Measurements from ENCODE around the gene SERTAD2.

The SERTAD2 gene

DNA sequence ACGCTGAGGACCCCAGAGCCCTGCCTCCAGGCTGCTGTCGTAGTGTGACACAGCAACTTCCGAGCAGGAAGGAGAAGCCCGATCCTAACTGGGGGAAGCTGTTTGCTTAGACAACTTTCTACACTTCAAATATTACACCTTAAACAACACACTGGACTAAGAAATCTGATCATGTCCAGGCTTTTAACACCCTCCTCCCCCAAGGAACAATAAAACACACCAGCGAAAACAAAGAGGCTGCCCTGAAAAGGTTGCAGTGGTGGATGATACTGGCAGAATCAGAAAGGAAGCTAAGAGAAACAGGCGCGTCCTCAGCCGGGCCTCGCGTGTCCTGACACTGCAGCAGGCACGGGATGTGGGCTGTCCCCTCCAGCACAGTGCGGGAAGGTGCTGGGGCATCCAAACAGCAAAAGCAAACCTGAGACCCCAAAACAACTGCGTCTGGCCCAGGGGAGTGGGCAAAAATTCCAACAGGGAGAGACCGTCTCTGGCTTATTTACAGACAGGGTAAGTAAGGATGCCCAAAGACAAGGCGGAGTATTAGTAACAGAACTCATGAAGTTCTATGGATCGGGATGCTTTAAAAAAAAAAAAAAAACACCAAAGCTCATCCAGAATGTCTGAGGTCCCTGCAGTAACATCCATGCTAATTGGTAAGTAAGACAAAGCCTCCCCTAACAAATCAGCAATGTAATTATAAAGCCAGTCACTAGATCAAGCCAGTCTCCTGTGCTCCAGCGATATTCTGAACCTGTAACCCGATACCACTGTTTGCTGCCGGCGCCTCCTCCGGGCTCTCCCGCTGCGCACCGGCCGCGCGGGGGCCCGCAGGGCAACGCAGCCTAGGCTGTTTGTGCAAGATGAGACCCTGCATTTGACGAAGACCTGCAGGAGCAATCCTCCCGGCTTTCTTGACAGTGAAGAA is 9.0 kb downstream of the SERTAD2 start:
- DNase-seq, result peak; percentile 78
- H3K4me3 ChIP-seq (ENCODE audit: low read depth, low read length), result peak overlapping the region; percentile 56
- H3K36me3 ChIP-seq (replicated peaks), result no peaks in the 10 kb centered on the region
- peak overlapping the region; percentile 75 for H3K27ac ChIP-seq
- TF ChIP-seq, protein P1, sequence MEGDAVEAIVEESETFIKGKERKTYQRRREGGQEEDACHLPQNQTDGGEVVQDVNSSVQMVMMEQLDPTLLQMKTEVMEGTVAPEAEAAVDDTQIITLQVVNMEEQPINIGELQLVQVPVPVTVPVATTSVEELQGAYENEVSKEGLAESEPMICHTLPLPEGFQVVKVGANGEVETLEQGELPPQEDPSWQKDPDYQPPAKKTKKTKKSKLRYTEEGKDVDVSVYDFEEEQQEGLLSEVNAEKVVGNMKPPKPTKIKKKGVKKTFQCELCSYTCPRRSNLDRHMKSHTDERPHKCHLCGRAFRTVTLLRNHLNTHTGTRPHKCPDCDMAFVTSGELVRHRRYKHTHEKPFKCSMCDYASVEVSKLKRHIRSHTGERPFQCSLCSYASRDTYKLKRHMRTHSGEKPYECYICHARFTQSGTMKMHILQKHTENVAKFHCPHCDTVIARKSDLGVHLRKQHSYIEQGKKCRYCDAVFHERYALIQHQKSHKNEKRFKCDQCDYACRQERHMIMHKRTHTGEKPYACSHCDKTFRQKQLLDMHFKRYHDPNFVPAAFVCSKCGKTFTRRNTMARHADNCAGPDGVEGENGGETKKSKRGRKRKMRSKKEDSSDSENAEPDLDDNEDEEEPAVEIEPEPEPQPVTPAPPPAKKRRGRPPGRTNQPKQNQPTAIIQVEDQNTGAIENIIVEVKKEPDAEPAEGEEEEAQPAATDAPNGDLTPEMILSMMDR (IDR thresholded peaks at IDR 0.05; ENCODE audit: low read depth, low read length, missing control alignments), result peak; percentile 16
- no peaks in the 10 kb centered on the region for H3K27me3 ChIP-seq (replicated peaks)
- in situ Hi-C loops (cut with HindIII; ENCODE audit: low pct_ligation_motif_present, low sequenced_read_pairs), result no loop called here

DNA sequence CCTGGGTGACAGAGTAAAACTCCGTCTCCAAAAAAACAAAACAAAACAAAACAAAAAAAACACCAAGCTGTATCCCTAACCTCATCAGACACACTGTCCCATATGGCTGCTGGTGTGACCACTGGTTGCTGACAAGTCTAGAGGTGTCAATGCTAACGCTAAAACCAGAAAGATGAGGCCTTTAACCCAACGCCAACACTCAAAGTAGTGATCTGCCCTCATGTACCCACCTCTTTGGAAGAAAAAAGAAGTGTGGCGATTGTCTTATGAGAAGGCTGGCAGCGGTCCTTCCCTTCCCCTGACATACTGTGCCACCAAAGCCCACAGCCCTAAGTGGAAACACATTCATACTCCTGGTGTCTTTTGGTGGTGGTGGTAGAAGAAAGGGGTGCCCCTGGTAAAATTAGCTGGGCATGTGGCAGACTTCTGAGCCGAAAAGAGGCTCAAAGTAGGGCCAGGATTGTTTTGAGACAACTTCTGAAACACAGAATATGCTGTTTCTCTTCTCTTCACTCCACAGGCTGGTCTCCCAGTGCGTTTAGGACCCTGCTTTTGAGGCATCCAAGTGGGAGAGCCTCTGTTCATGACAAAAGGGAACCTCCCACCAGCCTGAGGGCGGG is 9.8 kb downstream of the SERTAD2 start:
- Histone ChIP-seq H3K4me3 (ENCODE audit: low read depth, low read length) (no peak overlapping the region), H3K27ac (peak overlapping the region; percentile 75), H3K27me3 (replicated peaks) (no peaks in the 10 kb centered on the region), H3K36me3 (replicated peaks) (no peaks in the 10 kb centered on the region)
- in situ Hi-C loops (cut with HindIII; ENCODE audit: low pct_ligation_motif_present, low sequenced_read_pairs), result no loop called here
- DNase-seq, result no peak
- TF ChIP-seq, protein P1 (IDR thresholded peaks at IDR 0.05; ENCODE audit: low read depth, low read length, missing control alignments), result no peak

DNA sequence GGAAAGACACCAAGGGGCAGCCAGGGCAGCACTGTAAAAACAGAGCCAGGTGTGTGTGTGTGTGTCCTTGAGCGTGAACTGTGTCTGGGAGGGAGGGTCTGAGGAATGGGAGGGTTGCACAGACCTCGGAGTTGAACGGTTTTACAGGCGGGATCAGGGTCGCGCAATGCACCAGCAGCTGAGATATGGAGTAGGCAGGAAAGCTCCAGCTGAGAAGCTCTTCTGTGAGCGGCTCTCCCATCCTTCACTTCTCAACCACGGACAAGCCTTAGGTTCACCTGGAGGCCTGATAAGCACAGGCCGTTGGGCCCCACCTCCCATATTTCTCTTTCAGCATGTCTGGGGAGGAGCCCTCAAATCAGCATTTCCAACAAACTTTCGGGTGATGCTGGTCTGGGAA is 12.1 kb downstream of the SERTAD2 start:
- no peak for DNase-seq
- Histone ChIP-seq H3K36me3 (replicated peaks) (no peaks in the 10 kb centered on the region), H3K27me3 (replicated peaks) (no peaks in the 10 kb centered on the region), H3K4me3 (ENCODE audit: low read depth, low read length) (no peak overlapping the region), H3K27ac (no peak overlapping the region)
- in situ Hi-C loops (cut with HindIII; ENCODE audit: low pct_ligation_motif_present, low sequenced_read_pairs), result no loop called here
- TF ChIP-seq, protein P1 (IDR thresholded peaks at IDR 0.05; ENCODE audit: low read depth, low read length, missing control alignments), result no peak

DNA sequence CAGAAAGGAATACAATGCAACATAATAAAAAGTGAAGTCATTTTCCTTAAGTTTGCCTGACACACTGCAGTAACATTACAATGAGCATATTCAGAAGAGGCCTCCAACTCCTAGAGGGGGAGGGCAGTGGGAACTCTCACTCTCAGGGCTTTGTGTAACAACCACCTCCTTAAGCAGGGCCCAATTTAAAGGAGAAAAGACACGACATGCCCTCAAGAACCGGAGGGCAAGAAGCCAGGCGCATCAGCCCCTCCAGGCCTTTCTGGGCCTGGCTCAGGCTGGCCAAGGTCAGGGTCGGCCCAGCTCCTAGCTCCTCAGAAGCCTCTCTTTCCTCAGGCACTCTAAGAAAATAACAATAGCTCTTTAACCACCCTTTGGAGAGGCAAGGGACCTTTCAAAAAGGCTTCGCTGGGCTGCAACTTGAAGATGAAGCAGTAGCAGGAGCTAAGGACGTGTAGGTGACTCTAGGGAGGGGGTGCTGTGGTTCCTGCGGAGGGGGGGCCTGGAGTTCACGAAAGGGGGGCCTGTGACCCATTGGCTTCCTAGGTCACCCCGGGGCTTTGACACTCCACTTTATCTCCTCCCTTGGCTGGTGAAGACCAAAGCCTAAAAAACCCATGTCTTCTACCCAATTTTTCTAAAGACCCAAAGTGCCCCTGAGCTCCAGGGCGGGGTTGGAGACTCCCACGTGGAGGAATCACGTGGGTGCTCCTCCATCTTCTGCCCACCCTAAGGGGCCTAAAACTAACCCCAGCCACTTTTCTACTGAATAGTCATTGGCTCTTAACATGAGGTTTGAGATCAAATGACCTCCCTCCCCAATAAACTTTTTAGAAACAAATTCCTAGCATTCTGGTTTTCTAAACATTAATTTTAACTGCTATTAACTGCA is 13.3 kb downstream of the SERTAD2 start:
- in situ Hi-C loops (cut with HindIII; ENCODE audit: low pct_ligation_motif_present, low sequenced_read_pairs), result no loop called here

DNA sequence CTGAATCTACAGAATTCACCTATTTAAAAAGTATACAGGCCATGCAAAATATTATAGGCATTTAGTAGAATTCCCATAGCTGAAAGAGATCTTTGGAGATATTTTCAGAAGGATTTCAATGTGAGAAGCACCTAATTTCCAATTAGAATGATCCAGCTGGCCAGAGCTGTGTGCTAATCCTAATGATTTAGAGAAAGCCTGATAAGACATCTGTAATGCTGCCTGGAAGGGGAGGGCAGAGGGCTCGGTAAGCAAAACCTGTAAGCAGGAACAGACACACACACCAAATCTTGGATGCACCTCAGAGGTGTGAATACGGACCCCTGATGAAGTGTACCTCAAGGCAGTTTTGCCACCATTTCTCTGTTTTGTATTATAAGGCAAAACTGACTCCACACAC is 14.0 kb downstream of the SERTAD2 start:
- in situ Hi-C loops (cut with HindIII; ENCODE audit: low pct_ligation_motif_present, low sequenced_read_pairs), result no loop called here
- TF ChIP-seq, protein P1 (IDR thresholded peaks at IDR 0.05; ENCODE audit: low read depth, low read length, missing control alignments), result no peak
- DNase-seq, result no peak
- Histone ChIP-seq H3K4me3 (ENCODE audit: low read depth, low read length) (no peak overlapping the region), H3K27ac (no peak overlapping the region), H3K36me3 (replicated peaks) (peaks cover 6% of the 10 kb centered on the region), H3K27me3 (replicated peaks) (no peaks in the 10 kb centered on the region)

More for the DNA sequence above, 13.3 kb downstream of the SERTAD2 start:
- H3K4me3 ChIP-seq (ENCODE audit: low read depth, low read length), result no peak overlapping the region
- no peak overlapping the region for H3K27ac ChIP-seq
- no peaks in the 10 kb centered on the region for H3K27me3 ChIP-seq (replicated peaks)
- no peak for DNase-seq
- TF ChIP-seq, protein P1 (IDR thresholded peaks at IDR 0.05; ENCODE audit: low read depth, low read length, missing control alignments), result no peak
- peaks cover 6% of the 10 kb centered on the region for H3K36me3 ChIP-seq (replicated peaks)

Measured in brain microvascular endothelial cell (primary cell).